Left forelimb (tissue), 1 donor: ENCODE data around the gene MROH7.
"Not testable (repeated sequence)": the region's sequence is repeated elsewhere in the genome, so short reads cannot be mapped to it uniquely, and the experiment has no call there.

Source experiments
- DNase-seq: peaks from one replicate; pipeline ENCODE4 v3.0.0-alpha.2; 2018; ENCODE audit warnings: low spot score

The MROH7 gene

DNA sequence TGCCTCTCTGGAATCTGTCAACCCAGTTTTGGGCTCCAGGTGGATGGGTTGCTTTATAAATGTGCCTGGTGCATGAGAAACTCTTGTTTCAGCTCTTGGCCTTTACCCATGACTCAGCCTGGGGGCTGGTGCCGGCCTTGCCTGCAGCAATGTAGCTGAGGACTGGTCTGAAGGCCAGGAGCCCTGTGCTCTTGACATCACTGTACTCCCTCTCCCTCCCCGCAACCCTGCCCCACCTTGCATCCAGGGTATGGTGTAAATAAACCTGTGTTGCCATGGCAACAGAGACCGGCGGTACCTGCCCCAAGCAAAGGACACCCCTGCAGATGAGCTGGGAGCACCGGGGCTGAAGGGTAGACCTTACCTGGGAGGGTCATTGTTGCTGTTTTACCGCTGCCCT is 31.5 kb upstream of the MROH7 start:
- no peak for DNase-seq

DNA sequence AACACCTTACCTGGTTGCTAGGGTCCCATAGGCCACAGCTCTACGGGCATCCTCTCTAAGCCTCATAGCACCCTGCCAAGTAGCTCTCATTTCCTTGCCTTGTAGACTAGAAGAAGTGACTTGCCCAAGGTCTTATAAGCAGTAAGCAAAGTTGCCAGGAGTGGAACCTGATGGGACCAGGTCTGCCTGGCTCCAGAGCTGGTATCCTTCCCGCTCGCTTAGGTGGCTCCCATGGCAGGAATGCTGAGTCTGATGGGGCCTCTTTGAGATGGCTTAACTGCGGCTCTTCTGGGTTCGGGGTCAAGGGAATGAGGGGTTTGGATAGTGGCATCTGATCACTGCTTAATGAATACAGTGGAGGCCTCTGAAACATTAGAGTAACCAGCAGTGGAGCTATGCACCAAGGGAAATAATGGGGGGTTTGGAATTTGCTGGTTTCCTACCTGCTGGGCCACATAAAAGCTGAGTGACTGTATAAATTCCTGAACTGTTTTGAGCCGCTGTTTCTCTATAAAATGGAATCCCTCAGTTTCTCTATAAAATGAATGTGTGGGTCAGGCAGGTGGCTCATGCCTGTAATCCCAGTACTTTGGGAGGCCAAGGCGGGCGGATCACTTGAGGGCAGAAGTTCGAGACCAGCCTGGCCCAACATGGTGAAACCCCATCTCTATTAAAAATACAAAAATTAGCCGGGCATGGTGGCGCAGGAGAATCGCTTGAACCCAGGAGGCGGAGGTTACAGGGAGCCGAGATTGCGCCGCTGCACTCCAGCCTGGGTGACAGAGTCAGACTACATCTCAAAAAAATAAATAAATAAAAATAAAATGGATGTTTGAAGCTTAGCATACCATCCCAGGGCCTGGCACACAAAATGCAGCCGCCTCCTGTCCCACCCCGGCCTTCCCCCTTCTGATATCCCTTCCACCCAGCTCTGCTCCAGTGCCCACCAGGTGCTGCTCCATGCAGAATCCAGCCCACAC is 30.7 kb upstream of the MROH7 start:
- DNase-seq = no peak

DNA sequence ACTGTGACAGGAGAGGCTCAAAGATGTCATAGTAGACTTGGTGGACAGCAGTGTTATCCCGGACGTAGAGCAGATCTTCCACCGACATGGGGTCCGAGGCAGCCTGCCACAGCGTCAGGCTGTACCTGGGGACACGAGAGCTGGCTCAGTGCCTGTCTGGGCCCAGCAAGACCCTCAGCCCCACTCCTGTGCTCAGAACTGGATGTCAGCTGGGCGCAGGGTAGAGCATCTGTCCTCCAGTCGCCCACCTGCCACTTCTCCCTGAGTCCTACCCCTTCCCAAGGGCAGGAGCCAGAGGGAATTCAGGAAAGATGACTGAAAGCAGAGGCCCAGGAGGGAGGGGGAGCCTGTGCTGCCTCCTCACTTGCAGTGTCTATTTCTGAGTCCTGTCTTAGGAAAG is 30.0 kb upstream of the MROH7 start:
- no peak for DNase-seq

GRCh38 chr1:54614024-54614423 is 27.6 kb upstream of the MROH7 start:
- DNase-seq = no peak

DNA sequence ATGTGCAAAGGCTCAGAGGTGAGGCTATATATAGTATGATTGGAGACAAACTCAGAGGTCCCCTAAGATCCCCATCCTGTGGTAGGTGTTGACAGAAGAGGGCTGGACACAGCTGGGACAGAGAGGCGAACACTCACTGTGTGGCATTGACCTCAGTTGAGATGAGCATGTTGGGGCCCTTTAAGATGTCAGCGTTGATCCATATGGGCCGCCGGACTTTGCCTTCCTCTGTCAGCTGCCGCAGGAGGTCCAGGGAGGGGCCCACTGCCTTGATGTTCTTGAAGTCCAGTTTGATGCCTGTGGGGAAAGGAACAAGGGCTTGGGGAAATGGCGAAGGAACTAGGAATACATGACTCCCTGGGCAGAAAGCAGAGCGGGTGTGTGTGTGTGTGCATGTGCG is 27.0 kb upstream of the MROH7 start:
- DNase-seq = no peak

DNA sequence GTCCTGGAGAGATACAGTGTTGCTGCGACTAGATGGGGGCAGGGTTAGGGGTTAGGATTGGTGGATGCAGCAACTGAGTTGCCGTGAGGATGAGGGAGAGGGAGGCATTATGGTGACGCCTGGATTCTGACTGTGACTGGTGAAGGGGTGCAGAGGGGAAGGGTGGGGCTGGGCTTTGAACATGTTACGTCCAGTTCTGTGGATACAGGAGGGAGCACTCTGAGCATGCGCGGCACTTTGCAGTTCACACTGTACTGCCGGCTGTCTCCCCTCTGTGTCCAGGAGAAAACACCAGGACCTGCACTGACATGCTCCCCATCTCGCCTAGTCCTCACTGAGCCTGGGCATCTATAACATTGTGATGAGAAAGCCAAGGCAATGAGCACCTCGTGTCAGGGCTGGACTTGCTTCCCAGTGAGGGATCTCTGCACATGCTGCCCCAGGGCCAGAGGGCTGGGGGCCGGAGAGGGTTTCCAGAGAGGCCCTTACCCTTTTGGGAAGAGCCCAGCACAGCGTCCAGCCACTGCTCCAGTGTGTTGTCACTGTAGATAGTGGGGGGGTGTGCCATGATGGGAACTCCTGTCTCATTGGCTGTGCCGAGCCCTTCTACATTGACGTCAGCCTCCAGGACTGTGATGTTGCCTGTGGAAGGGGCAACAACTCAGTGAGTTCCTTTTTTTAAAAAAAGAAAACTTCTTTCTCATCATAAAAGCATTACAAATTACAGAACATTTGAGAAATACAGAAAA is 25.9 kb upstream of the MROH7 start:
- DNase-seq = no peak

DNA sequence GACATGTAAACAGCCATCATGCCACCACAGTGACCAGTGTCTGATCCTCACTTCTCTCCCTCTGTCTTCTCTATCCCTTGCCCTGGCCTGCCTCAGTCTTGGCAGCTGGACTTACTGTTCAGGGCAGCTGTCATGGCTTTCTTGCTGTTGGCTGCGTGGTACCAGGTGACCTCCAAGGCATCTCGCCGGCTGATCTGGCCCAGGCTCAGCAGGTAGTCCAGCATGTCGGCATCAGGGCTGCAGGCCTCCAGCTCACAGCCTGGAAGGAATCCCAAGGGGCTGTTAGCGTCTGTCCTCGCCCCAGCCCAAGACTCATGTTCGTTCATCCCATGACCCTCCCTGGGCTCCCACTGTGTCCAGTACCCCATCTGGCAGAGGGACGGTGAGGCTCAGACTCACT is 21.8 kb upstream of the MROH7 start:
- DNase-seq = no peak

DNA sequence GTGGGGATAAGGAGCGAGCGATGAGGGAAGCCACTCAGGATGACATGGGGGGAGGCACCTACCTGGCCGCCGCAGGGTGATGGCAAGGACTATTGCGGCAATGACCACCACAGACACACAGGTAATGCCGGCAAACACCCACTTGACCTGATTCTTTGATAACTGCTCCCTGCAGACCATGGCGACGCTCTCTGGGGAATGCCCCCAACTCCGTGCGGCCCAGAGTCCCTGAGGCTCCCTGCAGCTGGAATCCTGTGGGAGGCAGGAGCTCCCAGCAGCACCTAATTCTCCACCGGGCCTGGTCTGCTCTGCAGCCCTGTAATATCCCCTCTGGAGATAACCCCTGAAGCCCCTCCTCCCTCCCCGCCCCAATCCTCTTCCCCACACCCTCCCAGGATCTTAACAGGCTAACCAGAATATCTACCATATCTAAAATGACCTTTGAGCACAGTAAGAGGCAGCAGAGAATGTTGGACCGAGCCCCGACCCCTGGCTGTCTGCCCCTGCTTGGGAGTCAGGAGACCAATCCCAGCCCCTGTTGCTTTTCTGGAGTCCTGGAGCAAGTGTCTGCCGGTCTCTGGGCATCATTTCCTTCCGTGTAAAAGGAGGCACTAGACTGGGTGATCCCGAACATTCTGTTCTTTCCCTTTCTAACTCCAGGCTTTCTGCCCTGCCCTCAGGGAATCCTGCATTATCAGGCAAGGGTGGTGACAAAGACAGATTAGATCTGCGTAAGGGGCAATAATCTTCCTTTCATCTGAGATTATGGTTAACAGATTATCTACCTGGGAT is 18.2 kb upstream of the MROH7 start, which contains the start of gene FAM151A:
Gene FAM151A (minus strand): TSS at position 310 of the 792 bp plus-strand sequence. CDS start 130 bp downstream, at position 180.
- no peak for DNase-seq

DNA sequence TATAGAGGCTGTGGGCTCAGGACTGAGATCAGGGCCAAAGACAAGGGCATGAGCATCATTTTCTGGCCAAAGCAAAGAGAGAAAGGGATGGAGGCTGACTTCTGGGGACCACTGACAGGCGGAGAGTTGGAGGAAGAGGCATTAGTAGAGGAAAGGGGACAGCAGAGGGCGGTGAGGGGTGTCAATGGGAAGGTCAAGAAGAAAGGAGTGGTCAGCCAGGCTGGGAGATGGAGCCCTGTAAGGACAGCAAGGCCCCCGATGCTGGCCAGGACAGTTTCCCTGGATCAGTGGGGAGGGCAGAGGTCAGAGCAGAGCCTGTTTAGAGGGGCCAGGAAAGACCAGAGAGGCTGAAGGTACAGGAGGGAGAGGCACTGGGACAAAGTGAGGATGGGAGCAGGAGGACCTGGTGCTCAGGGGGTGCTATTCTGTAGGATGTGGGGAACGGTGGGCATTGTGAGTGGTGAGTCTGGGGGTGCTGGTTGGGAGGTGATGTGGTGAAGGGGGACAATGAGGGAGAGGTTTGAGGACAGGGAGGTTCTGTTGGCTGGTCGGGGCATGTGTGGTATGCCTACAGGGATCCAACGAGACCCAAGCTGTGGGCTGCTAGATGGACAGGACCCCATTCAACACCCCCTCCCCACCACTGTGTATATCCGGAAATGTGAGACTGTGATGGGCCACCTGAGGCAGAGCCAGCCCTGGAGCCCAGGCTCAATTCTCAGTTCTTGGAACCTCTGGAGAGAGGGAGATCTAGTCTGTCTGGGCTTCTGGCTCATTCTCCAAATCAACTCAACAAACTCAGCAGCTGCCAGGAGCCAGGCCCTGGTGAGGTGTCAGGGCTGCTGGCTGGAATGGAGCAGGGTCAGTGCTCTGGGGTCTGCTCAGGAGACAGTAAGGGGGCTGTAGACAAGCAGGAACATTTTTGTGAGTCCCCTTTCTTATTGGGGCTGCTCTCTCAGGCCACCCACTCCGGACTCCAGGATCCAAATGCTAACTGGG is 16.8 kb upstream of the MROH7 start:
- DNase-seq = no peak

- no peak for DNase-seq
Observed at GRCh38 chr1:54627196-54627595, 14.4 kb upstream of the MROH7 start.

- DNase-seq = not testable (repeated sequence)
Observed at GRCh38 chr1:54635804-54636203, 5.8 kb upstream of the MROH7 start.

GRCh38 chr1:54636461-54637446 is 4.8 kb upstream of the MROH7 start:
- not testable (repeated sequence) for DNase-seq

DNA sequence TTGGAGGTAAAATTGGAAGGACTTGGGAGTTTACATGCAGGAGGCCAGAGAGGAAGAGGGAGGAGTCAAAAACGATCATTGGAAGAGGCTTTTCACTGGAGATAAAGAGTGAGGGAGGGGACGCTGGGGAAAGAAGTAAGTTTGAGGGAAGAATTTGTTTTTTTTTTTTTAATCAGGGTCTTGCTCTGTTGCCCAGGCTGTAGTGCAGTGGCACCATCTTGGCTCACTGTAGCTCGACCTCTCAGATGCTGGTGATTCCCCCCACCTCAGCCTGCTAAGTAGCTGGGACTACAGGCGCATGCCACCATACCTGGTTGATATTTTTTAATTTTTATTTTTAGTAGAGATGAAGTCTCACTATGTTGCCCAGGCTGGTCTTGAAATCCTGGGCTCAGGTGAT is 1.2 kb upstream of the MROH7 start:
- DNase-seq = no peak

DNA sequence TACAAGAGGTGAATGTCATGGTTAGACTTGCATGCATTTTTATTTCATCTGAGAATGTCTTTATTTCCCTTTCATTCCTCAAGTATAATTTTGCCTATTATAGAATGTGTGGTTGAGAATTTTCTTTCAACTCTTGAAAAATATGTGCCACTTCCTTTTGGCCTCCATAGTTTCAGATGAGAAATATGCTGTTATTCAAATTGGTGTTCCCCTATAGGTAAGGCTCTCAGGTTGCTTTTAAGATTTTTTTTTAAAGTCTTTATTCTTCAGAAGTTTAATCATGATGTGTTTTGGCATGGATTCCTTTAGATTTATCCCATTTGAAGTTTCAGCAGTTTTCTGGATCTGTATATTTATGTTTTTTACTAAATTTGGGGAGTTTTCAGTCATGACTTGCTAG is 2.1 kb downstream of the MROH7 start:
- no peak for DNase-seq

DNA sequence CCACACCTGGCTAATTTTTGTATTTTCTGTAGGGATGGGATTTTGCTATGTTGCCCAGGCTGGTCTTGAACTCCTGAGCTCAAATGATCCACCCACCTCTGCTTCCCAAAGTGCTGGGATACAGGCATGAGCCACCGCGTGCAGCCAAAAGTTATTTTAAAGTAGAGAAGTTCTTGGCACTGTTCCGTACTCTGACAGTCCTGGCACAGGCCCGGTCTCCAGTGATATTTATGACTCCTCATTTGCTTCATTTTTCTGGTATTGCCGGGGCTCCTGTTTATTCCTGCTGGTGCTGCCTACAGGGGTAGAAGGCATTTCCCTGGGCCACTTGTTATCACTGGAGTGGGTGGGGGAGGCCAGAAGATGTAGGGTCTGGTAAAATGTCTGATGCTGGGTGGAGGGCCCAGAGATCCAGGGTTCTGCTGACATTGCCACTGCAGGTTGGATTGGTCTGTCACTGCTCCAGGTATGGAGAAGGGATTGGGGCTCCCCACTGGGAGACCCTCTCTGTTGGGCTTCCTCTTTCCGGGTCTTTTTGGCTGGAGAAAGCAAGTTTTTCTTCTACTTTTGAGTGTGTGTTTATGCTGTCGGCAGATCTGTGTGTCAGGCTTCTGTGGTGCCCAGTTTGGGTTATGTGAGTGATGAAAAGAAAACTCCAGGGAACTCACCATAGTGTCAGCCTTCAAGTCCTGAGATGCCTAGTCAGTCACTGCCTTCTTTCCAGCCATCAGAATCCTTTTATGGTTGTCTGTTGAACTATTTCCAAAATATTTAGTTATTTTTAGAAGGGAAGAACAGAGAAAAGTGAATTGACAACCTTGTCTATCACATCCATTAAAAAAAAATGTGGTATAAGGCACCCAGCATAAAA is 4.5 kb downstream of the MROH7 start:
- no peak for DNase-seq

- DNase-seq = no peak
Observed at GRCh38 chr1:54649130-54649898, 7.7 kb downstream of the MROH7 start.

- DNase-seq = no peak
Observed at GRCh38 chr1:54649921-54650320, 8.3 kb downstream of the MROH7 start.

DNA sequence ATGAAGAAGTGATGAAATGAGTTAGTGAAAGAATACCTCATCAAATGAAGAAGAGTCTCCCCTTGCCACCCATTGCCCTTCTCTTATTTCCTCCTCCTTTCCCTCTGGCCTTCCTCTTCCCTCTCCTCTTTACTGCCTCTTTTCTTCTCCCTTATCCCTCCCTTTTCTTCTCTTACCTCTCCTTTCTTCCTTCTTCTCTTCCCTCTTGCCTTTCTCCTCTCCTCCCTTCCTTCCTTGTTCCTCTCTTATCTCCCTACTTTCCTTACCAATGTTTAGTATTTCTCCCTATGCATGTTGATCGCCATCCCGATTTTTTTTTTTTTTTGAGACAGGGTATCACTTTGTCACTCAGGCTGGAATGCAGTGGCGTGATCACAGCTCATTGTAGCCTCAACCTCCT is 8.8 kb downstream of the MROH7 start:
- no peak for DNase-seq
